Activated CD4-positive, alpha-beta T cell treated with anti-CD3 and anti-CD28 coated beads, Interleukin-2, amount 50 U/mL, for 1 hour (primary cell): Measurements from ENCODE around the gene PIK3C2G.

ENCODE experiments used
- DNase-seq: peaks from one replicate; pipeline ENCODE4 v3.0.0-alpha.2; 2020

The PIK3C2G gene

GRCh38 chr12:18281941-18282340 lies 20.6 kb downstream of the PIK3C2G start:
- no peak for DNase-seq

GRCh38 chr12:18283831-18284230 lies 22.5 kb downstream of the PIK3C2G start:
- DNase-seq = no peak

- DNase-seq = no peak
These were observed 23.1 kb downstream of the PIK3C2G start for GRCh38 chr12:18284386-18284785.

- no peak for DNase-seq
These were observed 23.8 kb downstream of the PIK3C2G start for GRCh38 chr12:18285161-18285560.

- DNase-seq = no peak
These were observed 29.1 kb downstream of the PIK3C2G start for GRCh38 chr12:18290386-18290785.

GRCh38 chr12:18294889-18295288 lies 33.6 kb downstream of the PIK3C2G start:
- no peak for DNase-seq

GRCh38 chr12:18296201-18296908 lies 35.0 kb downstream of the PIK3C2G start:
- no peak for DNase-seq

GRCh38 chr12:18296909-18297280 lies 35.6 kb downstream of the PIK3C2G start:
- DNase-seq = no peak

- no peak for DNase-seq
These were observed 36.6 kb downstream of the PIK3C2G start for GRCh38 chr12:18297902-18298301.

- no peak for DNase-seq
These were observed 41.6 kb downstream of the PIK3C2G start for GRCh38 chr12:18302809-18303430.

- DNase-seq = no peak
These were observed 43.3 kb downstream of the PIK3C2G start for GRCh38 chr12:18304609-18305008.

GRCh38 chr12:18306311-18306710 lies 45.0 kb downstream of the PIK3C2G start:
- DNase-seq = no peak

- no peak for DNase-seq
These were observed 52.0 kb downstream of the PIK3C2G start for GRCh38 chr12:18313306-18313705.

GRCh38 chr12:18320036-18320617 lies 58.8 kb downstream of the PIK3C2G start:
- DNase-seq = no peak

- DNase-seq = no peak
These were observed 59.7 kb downstream of the PIK3C2G start for GRCh38 chr12:18320976-18321375.

- DNase-seq = no peak
These were observed 61.8 kb downstream of the PIK3C2G start for GRCh38 chr12:18323159-18323558.

- no peak for DNase-seq
These were observed 65.7 kb downstream of the PIK3C2G start for GRCh38 chr12:18327036-18327435.

GRCh38 chr12:18332173-18332572 lies 70.9 kb downstream of the PIK3C2G start:
- no peak for DNase-seq

GRCh38 chr12:18339633-18340032 lies 78.3 kb downstream of the PIK3C2G start:
- DNase-seq = no peak

GRCh38 chr12:18340186-18340585 lies 78.9 kb downstream of the PIK3C2G start:
- DNase-seq = no peak

- no peak for DNase-seq
These were observed 79.5 kb downstream of the PIK3C2G start for GRCh38 chr12:18340786-18341185.

GRCh38 chr12:18343708-18344107 lies 82.4 kb downstream of the PIK3C2G start:
- no peak for DNase-seq

GRCh38 chr12:18345021-18345735 lies 83.9 kb downstream of the PIK3C2G start:
- no peak for DNase-seq

- DNase-seq = no peak
These were observed 91.0 kb downstream of the PIK3C2G start for GRCh38 chr12:18352312-18352711.
